ENCODE data around the gene ITGB1BP1. TPM values are rescaled to one million over a fixed set of nuclear protein-coding genes. Genes with fewer than 3 reads are reported as not detected.

The ITGB1BP1 gene
- total RNA-seq, 1 donor from 2014 or later: 78.2 TPM

- no peak overlapping the region for H3K4me3 ChIP-seq
- intact Hi-C loops (cut with DNase I): no loop called here
- ATAC-seq: no peak
- no peak overlapping the region for H3K27ac ChIP-seq
- DNase-seq: no peak
- peaks cover 96% of the 10 kb centered on the region for H3K36me3 ChIP-seq
- H3K9me3 ChIP-seq: no peaks in the 10 kb centered on the region
- no peak for TF ChIP-seq CTCF (IDR thresholded peaks at IDR 0.05)
- H3K4me1 ChIP-seq: no peaks in the 10 kb centered on the region
- no peaks in the 10 kb centered on the region for H3K27me3 ChIP-seq
Measured at GRCh38 chr2:9440058-9440727, 16.9 kb upstream of the ITGB1BP1 start.

GRCh38 chr2:9439536-9439935, 16.2 kb upstream of the ITGB1BP1 start:
- Histone ChIP-seq H3K4me3 (no peak overlapping the region), H3K9me3 (no peaks in the 10 kb centered on the region), H3K36me3 (peaks cover 94% of the 10 kb centered on the region), H3K27me3 (no peaks in the 10 kb centered on the region), H3K4me1 (no peaks in the 10 kb centered on the region), H3K27ac (no peak overlapping the region)
- intact Hi-C loops (cut with DNase I): no loop called here
- no peak for DNase-seq
- TF ChIP-seq CTCF (IDR thresholded peaks at IDR 0.05): no peak
- no peak for ATAC-seq

GRCh38 chr2:9434489-9434888, 11.2 kb upstream of the ITGB1BP1 start:
- DNase-seq: no peak
- intact Hi-C loops (cut with DNase I): no loop called here
- no peak for ATAC-seq
- H3K4me3 ChIP-seq: no peak overlapping the region
- no peaks in the 10 kb centered on the region for H3K4me1 ChIP-seq
- H3K27ac ChIP-seq: no peak overlapping the region
- H3K27me3 ChIP-seq: no peaks in the 10 kb centered on the region
- H3K9me3 ChIP-seq: no peaks in the 10 kb centered on the region
- peaks cover 94% of the 10 kb centered on the region for H3K36me3 ChIP-seq
- no peak for TF ChIP-seq CTCF (IDR thresholded peaks at IDR 0.05)

- H3K27me3 ChIP-seq: no peaks in the 10 kb centered on the region
- no peaks in the 10 kb centered on the region for H3K4me1 ChIP-seq
- intact Hi-C loops (cut with DNase I): no loop called here
- no peak overlapping the region for H3K4me3 ChIP-seq
- no peaks in the 10 kb centered on the region for H3K9me3 ChIP-seq
- no peak for ATAC-seq
- no peak overlapping the region for H3K27ac ChIP-seq
- H3K36me3 ChIP-seq: peaks cover 63% of the 10 kb centered on the region
- no peak for TF ChIP-seq CTCF (IDR thresholded peaks at IDR 0.05)
- DNase-seq: no peak
Measured at GRCh38 chr2:9430316-9431293, 7.3 kb upstream of the ITGB1BP1 start.

GRCh38 chr2:9428965-9429577, 5.7 kb upstream of the ITGB1BP1 start:
- peaks cover 10% of the 10 kb centered on the region for H3K4me1 ChIP-seq
- no peak for TF ChIP-seq CTCF (IDR thresholded peaks at IDR 0.05)
- H3K27ac ChIP-seq: no peak overlapping the region
- peaks cover 52% of the 10 kb centered on the region for H3K36me3 ChIP-seq
- ATAC-seq (no peak), DNase-seq (no peak)
- H3K4me3 ChIP-seq: no peak overlapping the region
- H3K9me3 ChIP-seq: no peaks in the 10 kb centered on the region
- intact Hi-C loops (cut with DNase I): no loop called here
- no peaks in the 10 kb centered on the region for H3K27me3 ChIP-seq

Measured in upper lobe of right lung (tissue), 1 donor.